ENCODE data around the gene CAMK4.

GRCh38 chr5:111398013-111398412, 173.8 kb downstream of the CAMK4 start:
- no peak for TF ChIP-seq CTCF (IDR thresholded peaks at IDR 0.05)
- TF ChIP-seq POLR2A (IDR thresholded peaks at IDR 0.05) = no peak
- no peak for TF ChIP-seq EP300 (IDR thresholded peaks at IDR 0.05)
- TF ChIP-seq POLR2AphosphoS5 (IDR thresholded peaks at IDR 0.05) = no peak

Data from gastroesophageal sphincter (tissue), 3 donors.